OCI-LY7 (cell line): ENCODE measurements around the gene MOK. TPM values are rescaled to one million over a fixed set of nuclear protein-coding genes. Genes with fewer than 3 reads are reported as not detected.

Experiments
- Bru-seq: library from RNA; stranded (reverse); fragments of 400-500 nt; gene quantifications from one replicate; lab custom pipeline; 2021; lab: Mats Ljungman, UMichigan
- BruChase-seq, 2 experiments: library from RNA; stranded (reverse); fragments of 400-500 nt; gene quantifications; one replicate each; lab custom pipeline; 2021; lab: Mats Ljungman, UMichigan
- BruUV-seq: library from RNA; stranded (reverse); fragments of 400-500 nt; replicated peaks from 2 replicates; lab custom pipeline; 2021; lab: Mats Ljungman, UMichigan
- CTCF ChIA-PET: fragments of 300-600 bp; sonication (Branson Sonifier 250); formaldehyde crosslinking; loops from one replicate; lab custom pipeline; 2022; ENCODE audit warnings: antibody characterized with exemption; ENCODE audit not compliant: unreplicated experiment; lab: Charles Lee
- POLR2A ChIA-PET: fragments of 300-600 bp; sonication (Branson Sonifier 250); formaldehyde crosslinking; loops from one replicate; lab custom pipeline; 2022; ENCODE audit warnings: antibody characterized with exemption; lab: Charles Lee
- DNase-seq: peaks from one replicate; pipeline ENCODE4 v3.0.0-alpha.2; 2015; ENCODE audit warnings: low spot score
- H2AFZ ChIP-seq: fragments of 200-600 bp; sonication (generic), shearing (Covaris generic); 2 replicates; pipeline ENCODE4 v1.6.1; 2014; ENCODE audit warnings: mild to moderate bottlenecking, antibody characterized with exemption, low read length, moderate library complexity
- H3K27ac ChIP-seq: fragments of 200-600 bp; sonication (generic); 2 replicates; pipeline ENCODE4 v1.5.1; 2014; ENCODE audit warnings: mixed run types, low read depth, mild to moderate bottlenecking, moderate library complexity, low read length, inconsistent platforms; ENCODE audit not compliant: poor library complexity, severe bottlenecking
- H3K36me3 ChIP-seq: fragments of 200-600 bp; sonication (generic); 2 replicates; pipeline ENCODE4 v1.6.1; 2014; ENCODE audit warnings: mild to moderate bottlenecking, antibody characterized with exemption, low read length, moderate library complexity, mixed read lengths; ENCODE audit not compliant: insufficient read depth
- H3K4me1 ChIP-seq: fragments of 200-600 bp; sonication (generic); 2 replicates; pipeline ENCODE4 v1.5.1; 2014; ENCODE audit warnings: mild to moderate bottlenecking, low read length; ENCODE audit not compliant: insufficient read depth, poor library complexity, severe bottlenecking
- H3K4me2 ChIP-seq: fragments of 200-600 bp; sonication (generic); 2 replicates; pipeline ENCODE4 v1.6.1; 2014; ENCODE audit warnings: mild to moderate bottlenecking, low read length
- H3K4me3 ChIP-seq: fragments of 200-600 bp; sonication (generic); 2 replicates; pipeline ENCODE4 v1.5.1; 2014; ENCODE audit warnings: mild to moderate bottlenecking, low read depth, low read length; ENCODE audit not compliant: poor library complexity, severe bottlenecking
- H3K79me2 ChIP-seq: fragments of 200-600 bp; sonication (generic); 2 replicates; pipeline ENCODE4 v1.6.1; 2016; ENCODE audit warnings: low read depth, mild to moderate bottlenecking, low read length, moderate library complexity, mixed read lengths; ENCODE audit not compliant: insufficient read depth
- H3K9me2 ChIP-seq: fragments of 200-600 bp; sonication (generic); 2 replicates; pipeline ENCODE4 v1.6.1; 2016; ENCODE audit warnings: mild to moderate bottlenecking, low read length, mixed read lengths; ENCODE audit not compliant: insufficient read depth
- H3K9me3 ChIP-seq: fragments of 200-600 bp; sonication (generic); 2 replicates; pipeline ENCODE4 v1.6.1; 2014; ENCODE audit warnings: mild to moderate bottlenecking, mixed run types, low read length, mixed read lengths
- H4K20me1 ChIP-seq: fragments of 200-600 bp; sonication (generic); 2 replicates; pipeline ENCODE4 v1.6.1; 2014; ENCODE audit warnings: mild to moderate bottlenecking, antibody characterized with exemption, low read length, moderate library complexity, mixed read lengths; ENCODE audit not compliant: insufficient read depth
- CTCF ChIP-seq: fragments of 200-600 bp; sonication (generic); conservative IDR thresholded peaks from 2 replicates; pipeline ENCODE4 v1.5.1; 2014; ENCODE audit warnings: mild to moderate bottlenecking, antibody characterized with exemption, low read length, moderate library complexity, mixed read lengths
- EZH2phosphoT487 ChIP-seq: fragments of 200-600 bp; sonication (generic); IDR thresholded peaks from 2 replicates; pipeline ENCODE4 v1.6.1; 2018; ENCODE audit warnings: low read depth, borderline replicate concordance, mild to moderate bottlenecking, mixed run types, antibody characterized with exemption, low read length, moderate library complexity, mixed read lengths
- intact Hi-C: fragments of 100-400 bp; cut with micrococcal nuclease; formaldehyde crosslinking; loops from one replicate; pipeline ENCODE4 v1.10.0; 2022; ENCODE audit not compliant: unreplicated experiment
- long read RNA-seq: library from polyadenylated mRNA; stranded (forward); transcript quantifications from one replicate; pipeline ENCODE4 v2.0.0, GENCODE V29; 2022
- total RNA-seq, 2 experiments: library from RNA; depleted of rRNA in 1 of 2; stranded (reverse); fragments of >200 nt in 1 of 2; shearing (Covaris generic) in 1 of 2; gene quantifications; 2 replicates each; pipeline ENCODE4 v1.2.3, GENCODE V29; 2014 to 2022

MOK gene, protein sequence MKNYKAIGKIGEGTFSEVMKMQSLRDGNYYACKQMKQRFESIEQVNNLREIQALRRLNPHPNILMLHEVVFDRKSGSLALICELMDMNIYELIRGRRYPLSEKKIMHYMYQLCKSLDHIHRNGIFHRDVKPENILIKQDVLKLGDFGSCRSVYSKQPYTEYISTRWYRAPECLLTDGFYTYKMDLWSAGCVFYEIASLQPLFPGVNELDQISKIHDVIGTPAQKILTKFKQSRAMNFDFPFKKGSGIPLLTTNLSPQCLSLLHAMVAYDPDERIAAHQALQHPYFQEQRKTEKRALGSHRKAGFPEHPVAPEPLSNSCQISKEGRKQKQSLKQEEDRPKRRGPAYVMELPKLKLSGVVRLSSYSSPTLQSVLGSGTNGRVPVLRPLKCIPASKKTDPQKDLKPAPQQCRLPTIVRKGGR
- total RNA-seq (2014; rRNA removed; shearing (Covaris generic)) = 3.7 and 4.0 TPM in 2 replicates
- total RNA-seq (2022) = 2.2 and 4.3 TPM in 2 replicates
- percentile 32 among the genes with signal in this experiment for Bru-seq, nascent RNA
- BruChase-seq, experiment 1, labeled RNA remaining after a 6-hour chase = percentile 36 among the genes with signal in this experiment
- BruChase-seq, experiment 2, labeled RNA remaining after a 2-hour chase = percentile 35 among the genes with signal in this experiment
- long read RNA-seq, partial matches to known transcripts = 0 of 2 reads
- long read RNA-seq, other reads (novel, unspliced or antisense) = 1 of 2 reads

- Histone ChIP-seq H4K20me1 (no peaks in the 10 kb centered on the region), H3K36me3 (no peaks in the 10 kb centered on the region), H3K4me1 (peaks cover 6% of the 10 kb centered on the region), H3K9me3 (no peaks in the 10 kb centered on the region), H3K79me2 (no peaks in the 10 kb centered on the region), H3K4me2 (peak within 1 kb of the TSS; percentile 72), H3K4me3 (peak within 1 kb of the TSS; percentile 76), H3K27ac (no peak within 1 kb of the TSS), H2AFZ (peak within 1 kb of the TSS; percentile 81), H3K9me2 (no peaks in the 10 kb centered on the region)
- ChIA-PET CTCF (no interaction called here), POLR2A (interaction anchor here (0.5 to 1.8 kb wide), 12 partner anchors 9 to 730 kb away, joined by 3 to 7 read pairs (median 4); partner anchors contain the start of gene ZNF839)
- TF ChIP-seq EZH2phosphoT487 = no peak
- TF ChIP-seq CTCF = no peak
- intact Hi-C loops = loop anchor here (1.0 kb wide), 1 partner anchor 11 kb away; no protein-coding TSS in a partner anchor
- peak; percentile 94 for DNase-seq
- BruUV-seq = no TSS peak
Observed at GRCh38 chr14:102304611-102305506, at the start of gene MOK. Gene MOK (minus strand): TSS chr14:102305164. CDS start chr14:102304968, 196 bp downstream.

- TF ChIP-seq CTCF = no peak
- no peak for TF ChIP-seq EZH2phosphoT487
- H3K79me2 ChIP-seq = no peaks in the 10 kb centered on the region
- no peaks in the 10 kb centered on the region for H3K9me3 ChIP-seq
- ChIA-PET CTCF (no interaction called here), POLR2A (no interaction called here)
- no peak overlapping the region for H2AFZ ChIP-seq
- peaks cover 72% of the 10 kb centered on the region for H3K36me3 ChIP-seq
- no peak overlapping the region for H3K27ac ChIP-seq
- H4K20me1 ChIP-seq = no peaks in the 10 kb centered on the region
- no TSS peak for BruUV-seq
- no peak overlapping the region for H3K4me2 ChIP-seq
- no peak overlapping the region for H3K4me3 ChIP-seq
- intact Hi-C loops = no loop called here
- H3K4me1 ChIP-seq = no peaks in the 10 kb centered on the region
- DNase-seq = no peak
- H3K9me2 ChIP-seq = no peaks in the 10 kb centered on the region
Observed at GRCh38 chr14:102353126-102353619, 48.2 kb upstream of the MOK start.
